GM12878 (cell line): ENCODE results near the gene SGCD. TPM values are rescaled to one million over a fixed set of nuclear protein-coding genes. Genes with fewer than 3 reads are reported as not detected.

Source experiments
- ATAC-seq: fragments of 200-7000 bp; cut with Tn5 transposase; 3 replicates; pipeline ENCODE4 v1.9.1; 2020; ENCODE audit warnings: mild to moderate bottlenecking, moderate library complexity
- BruUV-seq: library from RNA; stranded (reverse); fragments of 400-500 nt; replicated peaks from 2 replicates; lab custom pipeline; 2021; lab: Mats Ljungman, UMichigan
- CTCF ChIA-PET: fragments of 300-600 bp; sonication (Branson Sonifier 250); formaldehyde crosslinking; extraction: SDS; loops from one replicate; lab custom pipeline; 2021; ENCODE audit warnings: inconsistent platforms; lab: Yijun Ruan, JAX
- POLR2A ChIA-PET: fragments of 350-600 bp; formaldehyde crosslinking; extraction: SDS; loops from one replicate; lab custom pipeline; 2021; ENCODE audit warnings: inconsistent platforms; lab: Charles Lee
- RAD21 ChIA-PET: fragments of 300-600 bp; sonication (Branson Sonifier 250); formaldehyde crosslinking; loops from one replicate; lab custom pipeline; 2023; ENCODE audit warnings: antibody characterized with exemption; ENCODE audit not compliant: unreplicated experiment; lab: Charles Lee
- SMC1A ChIA-PET: fragments of 300-600 bp; sonication (Branson Sonifier 250); formaldehyde crosslinking; loops from one replicate; lab custom pipeline; 2023; ENCODE audit not compliant: unreplicated experiment, uncharacterized antibody; lab: Charles Lee
- DNase-seq: peaks from one replicate; pipeline ENCODE4 v3.0.0-alpha.2; 2011; ENCODE audit warnings: low read depth, low spot score
- FAIRE-seq: peaks from 3 replicates; lab custom pipeline; 2011; peaks lifted over from hg19 to GRCh38; lab: Jason Lieb, UNC
- H2AFZ ChIP-seq: 2 replicates; pipeline ENCODE4 v1.6.0; 2011; ENCODE audit warnings: low read depth, low read length, control low read depth; ENCODE audit not compliant: control insufficient read depth
- H3K27ac ChIP-seq: 2 replicates; pipeline ENCODE4 v1.5.1; 2011; ENCODE audit warnings: control low read depth; ENCODE audit not compliant: control insufficient read depth, insufficient read depth
- H3K27me3 ChIP-seq, 2 experiments: replicated peaks in 1 of 2; 2 replicates each; pipeline versions ENCODE4 v1.6.0 to v1.6.1; 2011; ENCODE audit warnings: low read length in 1 of 2; ENCODE audit not compliant: control insufficient read depth in 2 of 2, insufficient read depth in 2 of 2
- H3K36me3 ChIP-seq, 2 experiments: 2 replicates each; pipeline ENCODE4 v1.5.1; 2011; ENCODE audit warnings: low read length in 1 of 2; ENCODE audit not compliant: control insufficient read depth in 2 of 2, insufficient read depth in 2 of 2
- H3K4me1 ChIP-seq: 2 replicates; pipeline ENCODE4 v1.6.1; 2011; ENCODE audit warnings: mild to moderate bottlenecking, low read length, moderate library complexity, mixed read lengths; ENCODE audit not compliant: control insufficient read depth, insufficient read depth
- H3K4me2 ChIP-seq: 2 replicates; pipeline ENCODE4 v1.6.0; 2011; ENCODE audit warnings: control low read depth; ENCODE audit not compliant: control insufficient read depth, insufficient read depth
- H3K4me3 ChIP-seq: fragments of 200-600 bp; sonication (generic); 2 replicates; pipeline ENCODE4 v1.5.1; 2016
- H3K79me2 ChIP-seq: 2 replicates; pipeline ENCODE4 v1.6.0; 2011; ENCODE audit warnings: low read length; ENCODE audit not compliant: control insufficient read depth, insufficient read depth
- H3K9ac ChIP-seq: 2 replicates; pipeline ENCODE4 v1.8.0; 2011; ENCODE audit warnings: low read length, control low read depth, mixed read lengths; ENCODE audit not compliant: control insufficient read depth, insufficient read depth
- H3K9me3 ChIP-seq: replicated peaks from 3 replicates; pipeline ENCODE4 v1.5.1; 2011; ENCODE audit warnings: mild to moderate bottlenecking, low read length; ENCODE audit not compliant: control insufficient read depth, insufficient read depth
- H4K20me1 ChIP-seq: 2 replicates; pipeline ENCODE4 v1.6.0; 2011; ENCODE audit not compliant: control insufficient read depth, insufficient read depth
- CHD2 ChIP-seq: IDR thresholded peaks from 2 replicates; pipeline ENCODE4 v1.6.1; 2011; ENCODE audit warnings: low read depth, low read length, improper control_type of control experiment, borderline replicate concordance
- CREB1 ChIP-seq: IDR thresholded peaks from 2 replicates; pipeline ENCODE4 v1.6.1; 2012; ENCODE audit warnings: low read depth, mild to moderate bottlenecking, inconsistent platforms
- ESRRA ChIP-seq: IDR thresholded peaks from 2 replicates; pipeline ENCODE4 v1.6.1; 2012; ENCODE audit warnings: mild to moderate bottlenecking, low read length, improper control_type of control experiment
- EZH2 ChIP-seq: IDR thresholded peaks from 2 replicates; pipeline ENCODE4 v1.6.1; 2012; ENCODE audit warnings: low read depth, mild to moderate bottlenecking, control low read depth, inconsistent platforms, low read length, borderline replicate concordance; ENCODE audit not compliant: control insufficient read depth
- GABPA ChIP-seq: IDR thresholded peaks from 2 replicates; pipeline ENCODE4 v1.6.1; 2014; ENCODE audit warnings: antibody characterized with exemption, low read depth, mild to moderate bottlenecking, inconsistent platforms
- HDGF ChIP-seq: fragments of 450-650 bp; IDR thresholded peaks from 2 replicates; pipeline ENCODE4 v1.6.1; 2016; ENCODE audit warnings: antibody characterized with exemption
- IRF4 ChIP-seq: IDR thresholded peaks from 2 replicates; pipeline ENCODE4 v1.6.1; 2011; ENCODE audit warnings: low read depth, low read length
- KAT2A ChIP-seq: conservative IDR thresholded peaks from 2 replicates; pipeline ENCODE4 v1.6.1; 2011; ENCODE audit warnings: low read depth, low read length; ENCODE audit not compliant: control insufficient read depth
- KDM1A ChIP-seq: fragments of 200-600 bp; sonication (generic); IDR thresholded peaks from 2 replicates; pipeline ENCODE4 v1.6.1; 2016; ENCODE audit warnings: borderline replicate concordance
- KLF5 ChIP-seq: fragments of 450-650 bp; IDR thresholded peaks from 2 replicates; pipeline ENCODE4 v1.6.1; 2014; ENCODE audit warnings: mild to moderate bottlenecking; ENCODE audit not compliant: partially characterized antibody
- MTA2 ChIP-seq: fragments of 450-650 bp; IDR thresholded peaks from 2 replicates; pipeline ENCODE4 v1.6.1; 2016; ENCODE audit warnings: low read depth, mild to moderate bottlenecking, moderate library complexity
- NFYB ChIP-seq: IDR thresholded peaks from 2 replicates; pipeline ENCODE4 v1.6.1; 2011; ENCODE audit warnings: low read depth, mild to moderate bottlenecking, low read length, improper control_type of control experiment, moderate library complexity; ENCODE audit not compliant: insufficient read depth
- RAD21 ChIP-seq: IDR thresholded peaks from 2 replicates; pipeline ENCODE4 v1.6.1; 2011; ENCODE audit warnings: mild to moderate bottlenecking, low read depth, low read length, moderate library complexity; ENCODE audit not compliant: insufficient read depth
- RFX5 ChIP-seq: IDR thresholded peaks from 2 replicates; pipeline ENCODE4 v1.6.1; 2011; ENCODE audit warnings: low read depth, low read length, improper control_type of control experiment
- SP1 ChIP-seq: IDR thresholded peaks from one replicate; pipeline ENCODE4 v1.6.1; 2011; ENCODE audit warnings: low read depth, low read length
- YBX1 ChIP-seq: fragments of 450-650 bp; IDR thresholded peaks from 2 replicates; pipeline ENCODE4 v1.6.1; 2016; ENCODE audit warnings: antibody characterized with exemption
- ZNF207 ChIP-seq: fragments of 450-650 bp; IDR thresholded peaks from 2 replicates; pipeline ENCODE4 v1.6.1; 2014; ENCODE audit warnings: antibody characterized with exemption, mild to moderate bottlenecking, borderline replicate concordance
- ZNF274 ChIP-seq: IDR thresholded peaks from one replicate; pipeline ENCODE4 v1.8.0; 2011; ENCODE audit not compliant: insufficient read length, insufficient read depth
- WGBS: methylation state at CpG from one replicate; pipeline ENCODE4 v1.1.6; 2016; ENCODE audit warnings: low lambda C conversion rate; ENCODE audit not compliant: insufficient replicate concordance, insufficient coverage; ENCODE audit errors: missing lambda C conversion rate; 5-methylcytosine and 5-hydroxymethylcytosine counted together
- in situ Hi-C: fragments of 300-500 bp; cut with MboI; formaldehyde crosslinking; loops from 9 replicates; pipeline ENCODE4 v1.14.3; 2018; ENCODE audit warnings: mixed read lengths
- intact Hi-C: fragments of 100-400 bp; cut with micrococcal nuclease; formaldehyde crosslinking; loops from one replicate; pipeline ENCODE4 v1.14.2; 2022; ENCODE audit not compliant: unreplicated experiment
- polyA plus RNA-seq, 11 experiments: library from polyadenylated mRNA; depleted of rRNA in 4 of 11; unstranded in 6 of 11; stranded (reverse) in 5 of 11; fragments of >200 nt; fragmentation: Nextera tagmentation in 4 of 11; fragmentation: Illumina TruSeq in 1 of 11; extraction: Ambion mirVana in 4 of 11; extraction: Trizol in 1 of 11; gene quantifications; 1 replicate in 1 of 11; 2 replicates in 10 of 11; pipeline versions ENCODE4 v1.2.1 to v1.2.3, GENCODE V29; 2011 to 2016; ENCODE audit warnings: inconsistent platforms in 2 of 11, missing spikeins in 2 of 11, low read depth in 1 of 11
- total RNA-seq, 4 experiments: library from RNA; depleted of rRNA in 3 of 4; stranded (reverse); fragments of >200 nt in 3 of 4; fragmentation: Illumina TruSeq in 1 of 4; extraction: Trizol in 1 of 4; gene quantifications; 2 replicates each; pipeline versions ENCODE4 v1.2.1 to v1.2.3, GENCODE V29; 2013 to 2021
- TF ChIP-seq, protein P1 (sequence below): fragments of 450-650 bp; IDR thresholded peaks from 2 replicates; pipeline ENCODE4 v1.6.1; 2017; ENCODE audit warnings: mild to moderate bottlenecking, low read depth, inconsistent platforms; ENCODE audit not compliant: poor library complexity, severe bottlenecking
- TF ChIP-seq, protein P2 (sequence below): fragments of 450-650 bp; IDR thresholded peaks from 2 replicates; pipeline ENCODE4 v1.6.1; 2016; ENCODE audit warnings: mild to moderate bottlenecking

SGCD gene
- total and polyA plus RNA-seq, 10 of the 15 experiments (the other 5 are each of a cell fraction or from before 2014, with no cell fraction given) = 0.06 TPM; not detected in 9

DNA sequence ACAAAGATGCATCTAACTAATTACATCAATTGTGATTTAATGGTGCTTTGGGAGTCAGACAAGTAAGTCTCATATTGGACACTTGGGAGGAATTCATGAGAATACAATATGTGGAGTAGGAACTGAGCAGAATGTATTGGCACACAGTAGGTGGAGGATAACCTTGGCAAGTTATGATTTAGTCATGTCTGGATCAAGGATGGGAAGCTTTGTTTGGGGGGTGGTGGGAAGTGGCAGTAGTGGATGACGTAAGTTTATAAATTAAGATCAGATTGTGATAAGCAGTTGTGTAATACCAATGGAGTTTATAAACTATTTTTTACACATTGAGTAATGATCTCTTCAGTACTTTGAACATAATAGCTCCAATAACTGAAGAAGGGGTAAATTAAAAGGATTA lies 67.0 kb downstream of the SGCD start:
- DNase-seq = no peak
- Histone ChIP-seq H3K4me3 (no peak overlapping the region), H3K27ac (no peak overlapping the region), H3K4me1 (no peaks in the 10 kb centered on the region), H3K27me3 (no peaks in the 10 kb centered on the region), H3K4me2 (no peak overlapping the region), H3K9ac (no peak overlapping the region), H3K36me3 (no peaks in the 10 kb centered on the region), H4K20me1 (no peaks in the 10 kb centered on the region), H3K79me2 (no peaks in the 10 kb centered on the region), H2AFZ (no peak overlapping the region), H3K9me3 (no peaks in the 10 kb centered on the region)
- POLR2A ChIA-PET = no interaction called here
- RAD21 ChIA-PET = no interaction called here
- intact Hi-C loops = no loop called here
- no peak for ATAC-seq
- BruUV-seq = no TSS peak
- SMC1A ChIA-PET = interaction anchor here (0.9 to 1.8 kb wide), 3 partner anchors 9 to 22 kb away, joined by 3 to 4 read pairs (median 4); no protein-coding TSS in a partner anchor
- TF ChIP-seq MTA2 = no peak
- no peak for TF ChIP-seq IRF4
- TF ChIP-seq, protein P1, sequence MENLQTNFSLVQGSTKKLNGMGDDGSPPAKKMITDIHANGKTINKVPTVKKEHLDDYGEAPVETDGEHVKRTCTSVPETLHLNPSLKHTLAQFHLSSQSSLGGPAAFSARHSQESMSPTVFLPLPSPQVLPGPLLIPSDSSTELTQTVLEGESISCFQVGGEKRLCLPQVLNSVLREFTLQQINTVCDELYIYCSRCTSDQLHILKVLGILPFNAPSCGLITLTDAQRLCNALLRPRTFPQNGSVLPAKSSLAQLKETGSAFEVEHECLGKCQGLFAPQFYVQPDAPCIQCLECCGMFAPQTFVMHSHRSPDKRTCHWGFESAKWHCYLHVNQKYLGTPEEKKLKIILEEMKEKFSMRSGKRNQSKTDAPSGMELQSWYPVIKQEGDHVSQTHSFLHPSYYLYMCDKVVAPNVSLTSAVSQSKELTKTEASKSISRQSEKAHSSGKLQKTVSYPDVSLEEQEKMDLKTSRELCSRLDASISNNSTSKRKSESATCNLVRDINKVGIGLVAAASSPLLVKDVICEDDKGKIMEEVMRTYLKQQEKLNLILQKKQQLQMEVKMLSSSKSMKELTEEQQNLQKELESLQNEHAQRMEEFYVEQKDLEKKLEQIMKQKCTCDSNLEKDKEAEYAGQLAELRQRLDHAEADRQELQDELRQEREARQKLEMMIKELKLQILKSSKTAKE = no peak
- TF ChIP-seq EZH2 = no peak
- TF ChIP-seq KAT2A = no peak
- no peak for TF ChIP-seq SP1
- no peak for TF ChIP-seq ZNF207
- no peak for TF ChIP-seq RAD21
- TF ChIP-seq, protein P2, sequence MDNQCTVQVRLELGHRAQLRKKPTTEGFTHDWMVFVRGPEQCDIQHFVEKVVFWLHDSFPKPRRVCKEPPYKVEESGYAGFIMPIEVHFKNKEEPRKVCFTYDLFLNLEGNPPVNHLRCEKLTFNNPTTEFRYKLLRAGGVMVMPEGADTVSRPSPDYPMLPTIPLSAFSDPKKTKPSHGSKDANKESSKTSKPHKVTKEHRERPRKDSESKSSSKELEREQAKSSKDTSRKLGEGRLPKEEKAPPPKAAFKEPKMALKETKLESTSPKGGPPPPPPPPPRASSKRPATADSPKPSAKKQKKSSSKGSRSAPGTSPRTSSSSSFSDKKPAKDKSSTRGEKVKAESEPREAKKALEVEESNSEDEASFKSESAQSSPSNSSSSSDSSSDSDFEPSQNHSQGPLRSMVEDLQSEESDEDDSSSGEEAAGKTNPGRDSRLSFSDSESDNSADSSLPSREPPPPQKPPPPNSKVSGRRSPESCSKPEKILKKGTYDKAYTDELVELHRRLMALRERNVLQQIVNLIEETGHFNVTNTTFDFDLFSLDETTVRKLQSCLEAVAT = no peak
- no peak for TF ChIP-seq NFYB
- TF ChIP-seq CHD2 = no peak
- TF ChIP-seq HDGF = no peak
- TF ChIP-seq CREB1 = no peak
- TF ChIP-seq ZNF274 = no peak
- no peak for TF ChIP-seq KLF5
- no peak for TF ChIP-seq YBX1
- no peak for TF ChIP-seq ESRRA
- TF ChIP-seq KDM1A = no peak
- TF ChIP-seq GABPA = no peak
- no peak for TF ChIP-seq RFX5
- in situ Hi-C loops = no loop called here
- CTCF ChIA-PET = interaction anchor here (0.8 to 1.7 kb wide), 2 partner anchors 10 to 21 kb away, joined by 4 read pairs; no protein-coding TSS in a partner anchor
- 94% methylated on average over 1 of the region's 1 CpG for WGBS
- FAIRE-seq = no peak
